NCI-H2081 treated with DMSO at 0.1 percent for 48 hours (cell line): Measurements from ENCODE around the gene SGMS1.

ENCODE experiments used
- DNase-seq: peaks from one replicate; lab custom pipeline; 2025; lab: John Stamatoyannopoulos, UW

SGMS1 gene

GRCh38 chr10:50636618-50637579, 13.1 kb upstream of the SGMS1 start:
- no peak for DNase-seq

- no peak for DNase-seq
These were observed 11.5 kb upstream of the SGMS1 start for GRCh38 chr10:50635286-50635685.

- no peak for DNase-seq
These were observed 10.7 kb upstream of the SGMS1 start for GRCh38 chr10:50634479-50634878.

- no peak for DNase-seq
These were observed 7.3 kb upstream of the SGMS1 start for GRCh38 chr10:50631052-50631451.

- DNase-seq, result no peak
These were observed 5.9 kb upstream of the SGMS1 start for GRCh38 chr10:50629495-50630122.

- DNase-seq, result no peak
These were observed 4.1 kb upstream of the SGMS1 start for GRCh38 chr10:50627896-50628295.

GRCh38 chr10:50627443-50627842, 3.7 kb upstream of the SGMS1 start:
- DNase-seq, result no peak

- DNase-seq, result no peak
These were observed 1.9 kb upstream of the SGMS1 start for GRCh38 chr10:50625649-50626132.

- no peak for DNase-seq
These were observed 1.2 kb upstream of the SGMS1 start for GRCh38 chr10:50624866-50625501.

GRCh38 chr10:50624413-50624865, 683 bp upstream of the SGMS1 start:
- no peak for DNase-seq

- no peak for DNase-seq
These were observed 772 bp downstream of the SGMS1 start for GRCh38 chr10:50622706-50623662.

- no peak for DNase-seq
These were observed 1.6 kb downstream of the SGMS1 start for GRCh38 chr10:50621968-50622705.

- DNase-seq, result no peak
These were observed 2.9 kb downstream of the SGMS1 start for GRCh38 chr10:50620899-50621298.

GRCh38 chr10:50619882-50620281, 3.9 kb downstream of the SGMS1 start:
- no peak for DNase-seq

- DNase-seq, result no peak
These were observed 4.6 kb downstream of the SGMS1 start for GRCh38 chr10:50619166-50619565.

- DNase-seq, result no peak
These were observed 5.1 kb downstream of the SGMS1 start for GRCh38 chr10:50618624-50619023.

GRCh38 chr10:50615658-50616057, 8.1 kb downstream of the SGMS1 start:
- no peak for DNase-seq

GRCh38 chr10:50614444-50615137, 9.2 kb downstream of the SGMS1 start:
- DNase-seq, result no peak

GRCh38 chr10:50613726-50614443, 9.9 kb downstream of the SGMS1 start:
- DNase-seq, result no peak
